Fibroblast of villous mesenchyme (primary cell): ENCODE measurements around the gene HSFX3. TPM values are rescaled to one million over a fixed set of nuclear protein-coding genes. Genes with fewer than 3 reads are reported as not detected.
"Not testable (repeated sequence)": the region's sequence is repeated elsewhere in the genome, so short reads cannot be mapped to it uniquely, and the experiment has no call there.

Experiments
- DNase-seq: peaks from one replicate; pipeline ENCODE4 v3.0.0-alpha.2; 2010; ENCODE audit warnings: low read depth
- H3K4me3 ChIP-seq: 2 replicates; pipeline ENCODE4 v1.5.1; 2011; ENCODE audit warnings: low read depth, mild to moderate bottlenecking, low read length
- CTCF ChIP-seq: IDR thresholded peaks from 2 replicates; pipeline ENCODE4 v1.5.1; 2012; ENCODE audit warnings: low read depth, mild to moderate bottlenecking, low read length; ENCODE audit not compliant: insufficient read depth
- total RNA-seq: library from RNA; depleted of rRNA; stranded (reverse); fragments of >200 nt; gene quantifications from 2 replicates; pipeline ENCODE4 v1.2.3, GENCODE V29; 2012

The HSFX3 gene
- total RNA-seq, 1 donor = not detected

GRCh38 chrX:149531599-149531998 is 18.1 kb downstream of the HSFX3 start:
- no peak for DNase-seq
- TF ChIP-seq CTCF = no peak
- no peak overlapping the region for H3K4me3 ChIP-seq

- no peak for TF ChIP-seq CTCF
- H3K4me3 ChIP-seq = no peak overlapping the region
- no peak for DNase-seq
These were observed 21.3 kb downstream of the HSFX3 start for GRCh38 chrX:149528381-149528780.

GRCh38 chrX:149527705-149528104 is 22.0 kb downstream of the HSFX3 start:
- no peak overlapping the region for H3K4me3 ChIP-seq
- peak; percentile 36 for DNase-seq
- TF ChIP-seq CTCF = peak; percentile 62

GRCh38 chrX:149526318-149527033 is 23.2 kb downstream of the HSFX3 start:
- not testable (repeated sequence) for DNase-seq, H3K4me3 ChIP-seq

- not testable (repeated sequence) for H3K4me3 ChIP-seq, DNase-seq
These were observed 23.8 kb downstream of the HSFX3 start for GRCh38 chrX:149525903-149526302.

- not testable (repeated sequence) for H3K4me3 ChIP-seq
- peak; percentile 71 for DNase-seq
These were observed 24.3 kb downstream of the HSFX3 start for GRCh38 chrX:149525389-149525788.

GRCh38 chrX:149522916-149523315 is 26.8 kb downstream of the HSFX3 start:
- no peak for DNase-seq
- TF ChIP-seq CTCF = no peak
- no peak overlapping the region for H3K4me3 ChIP-seq

GRCh38 chrX:149521438-149521837 is 28.3 kb downstream of the HSFX3 start:
- H3K4me3 ChIP-seq = no peak overlapping the region
- no peak for TF ChIP-seq CTCF
- DNase-seq = no peak

GRCh38 chrX:149520636-149521277 is 29.0 kb downstream of the HSFX3 start:
- peak; percentile 46 for DNase-seq
- not testable (repeated sequence) for H3K4me3 ChIP-seq
